ENCODE data around the gene NRIP2.

Gene NRIP2

GRCh38 chr12:2855546-2855945 is 20.7 kb upstream of the NRIP2 start:
- no peak for TF ChIP-seq GATA3 (IDR thresholded peaks at IDR 0.05; ENCODE audit: low read depth, low read length)
- TF ChIP-seq GATA2 (IDR thresholded peaks at IDR 0.05; ENCODE audit: low read depth, low read length) = no peak

- TF ChIP-seq GATA3 (IDR thresholded peaks at IDR 0.05; ENCODE audit: low read depth, low read length) = no peak
Observed at GRCh38 chr12:2854669-2855453, 20.0 kb upstream of the NRIP2 start.

GRCh38 chr12:2853626-2854025 is 18.8 kb upstream of the NRIP2 start:
- no peak for TF ChIP-seq GATA2 (IDR thresholded peaks at IDR 0.05; ENCODE audit: low read depth, low read length)
- no peak for TF ChIP-seq GATA3 (IDR thresholded peaks at IDR 0.05; ENCODE audit: low read depth, low read length)

GRCh38 chr12:2851931-2852330 is 17.1 kb upstream of the NRIP2 start:
- no peak for TF ChIP-seq GATA3 (IDR thresholded peaks at IDR 0.05; ENCODE audit: low read depth, low read length)
- no peak for TF ChIP-seq GATA2 (IDR thresholded peaks at IDR 0.05; ENCODE audit: low read depth, low read length)

GRCh38 chr12:2845280-2845679 is 10.4 kb upstream of the NRIP2 start:
- TF ChIP-seq GATA2 (IDR thresholded peaks at IDR 0.05; ENCODE audit: low read depth, low read length) = no peak
- no peak for TF ChIP-seq GATA3 (IDR thresholded peaks at IDR 0.05; ENCODE audit: low read depth, low read length)

- TF ChIP-seq GATA2 (IDR thresholded peaks at IDR 0.05; ENCODE audit: low read depth, low read length) = no peak
- TF ChIP-seq GATA3 (IDR thresholded peaks at IDR 0.05; ENCODE audit: low read depth, low read length) = no peak
Observed at GRCh38 chr12:2844786-2845185, 10.0 kb upstream of the NRIP2 start.

GRCh38 chr12:2842948-2843347 is 8.1 kb upstream of the NRIP2 start:
- TF ChIP-seq GATA2 (IDR thresholded peaks at IDR 0.05; ENCODE audit: low read depth, low read length) = no peak
- no peak for TF ChIP-seq GATA3 (IDR thresholded peaks at IDR 0.05; ENCODE audit: low read depth, low read length)

GRCh38 chr12:2841056-2841650 is 6.3 kb upstream of the NRIP2 start:
- no peak for TF ChIP-seq GATA3 (IDR thresholded peaks at IDR 0.05; ENCODE audit: low read depth, low read length)
- no peak for TF ChIP-seq GATA2 (IDR thresholded peaks at IDR 0.05; ENCODE audit: low read depth, low read length)

GRCh38 chr12:2836574-2836973 is 1.7 kb upstream of the NRIP2 start:
- TF ChIP-seq GATA3 (IDR thresholded peaks at IDR 0.05; ENCODE audit: low read depth, low read length) (no peak), GATA2 (IDR thresholded peaks at IDR 0.05; ENCODE audit: low read depth, low read length) (no peak)

GRCh38 chr12:2835691-2836403 is 1.0 kb upstream of the NRIP2 start:
- no peak for TF ChIP-seq GATA3 (IDR thresholded peaks at IDR 0.05; ENCODE audit: low read depth, low read length)
- TF ChIP-seq GATA2 (IDR thresholded peaks at IDR 0.05; ENCODE audit: low read depth, low read length) = no peak

- TF ChIP-seq GATA2 (IDR thresholded peaks at IDR 0.05; ENCODE audit: low read depth, low read length) = no peak
Observed at GRCh38 chr12:2833810-2834209, 1.0 kb downstream of the NRIP2 start.

- no peak for TF ChIP-seq GATA2 (IDR thresholded peaks at IDR 0.05; ENCODE audit: low read depth, low read length)
- no peak for TF ChIP-seq GATA3 (IDR thresholded peaks at IDR 0.05; ENCODE audit: low read depth, low read length)
Observed at GRCh38 chr12:2833327-2833726, 1.5 kb downstream of the NRIP2 start.

- TF ChIP-seq GATA3 (IDR thresholded peaks at IDR 0.05; ENCODE audit: low read depth, low read length) = no peak
- no peak for TF ChIP-seq GATA2 (IDR thresholded peaks at IDR 0.05; ENCODE audit: low read depth, low read length)
Observed at GRCh38 chr12:2832550-2833127, 2.2 kb downstream of the NRIP2 start.

GRCh38 chr12:2829275-2829674 is 5.6 kb downstream of the NRIP2 start:
- TF ChIP-seq GATA3 (IDR thresholded peaks at IDR 0.05; ENCODE audit: low read depth, low read length) = no peak
- TF ChIP-seq GATA2 (IDR thresholded peaks at IDR 0.05; ENCODE audit: low read depth, low read length) = no peak
